Caco-2 (cell line): ENCODE measurements around the gene NELFCD. TPM values are rescaled to one million over a fixed set of nuclear protein-coding genes. Genes with fewer than 3 reads are reported as not detected.

Source experiments
- BruUV-seq: library from RNA; stranded (reverse); fragments of 400-500 nt; replicated peaks from 2 replicates; lab custom pipeline; 2021; lab: Mats Ljungman, UMichigan
- CTCF ChIA-PET: fragments of 300-600 bp; sonication (Branson Sonifier 250); formaldehyde crosslinking; loops from one replicate; lab custom pipeline; 2022; ENCODE audit warnings: antibody characterized with exemption; lab: Charles Lee
- POLR2A ChIA-PET: fragments of 300-600 bp; sonication (Branson Sonifier 250); formaldehyde crosslinking; loops from one replicate; lab custom pipeline; 2022; ENCODE audit warnings: antibody characterized with exemption; lab: Charles Lee
- DNase-seq, 2 experiments: peaks; one replicate each; pipeline versions ENCODE4 v3.0.0 to v3.0.0-alpha.2; 2020 to 2022
- H3K27me3 ChIP-seq: replicated peaks from 2 replicates; pipeline ENCODE4 v1.6.0; 2011; ENCODE audit warnings: low read length; ENCODE audit not compliant: control insufficient read depth, insufficient read depth
- H3K36me3 ChIP-seq: 2 replicates; pipeline ENCODE4 v1.5.1; 2011; ENCODE audit warnings: low read length; ENCODE audit not compliant: control insufficient read depth, insufficient read depth
- H3K4me1 ChIP-seq: fragments of 250-450 bp; sonication (Bioruptor Pico); 2 replicates; pipeline ENCODE4 v1.5.1; 2020; ENCODE audit warnings: mild to moderate bottlenecking
- H3K4me3 ChIP-seq: 2 replicates; pipeline ENCODE4 v1.5.1; 2011; ENCODE audit warnings: low read depth, mild to moderate bottlenecking, control low read depth, low read length
- H3K9me3 ChIP-seq: fragments of 250-450 bp; sonication (Bioruptor Pico); 2 replicates; pipeline ENCODE4 v1.5.1; 2020; ENCODE audit warnings: mild to moderate bottlenecking, moderate library complexity
- H3K27ac Mint-ChIP-seq: one replicate; pipeline ENCODE4 v1.8.0; 2022; ENCODE audit warnings: mixed read lengths; ENCODE audit not compliant: unreplicated experiment
- H3K27me3 Mint-ChIP-seq: one replicate; pipeline ENCODE4 v1.8.0; 2022; ENCODE audit warnings: mixed read lengths; ENCODE audit not compliant: insufficient read depth, unreplicated experiment
- H3K36me3 Mint-ChIP-seq: one replicate; pipeline ENCODE4 v1.8.0; 2022; ENCODE audit warnings: mild to moderate bottlenecking, mixed read lengths; ENCODE audit not compliant: insufficient read depth, unreplicated experiment
- H3K4me1 Mint-ChIP-seq: one replicate; pipeline ENCODE4 v1.8.0; 2022; ENCODE audit warnings: low read depth, mixed read lengths; ENCODE audit not compliant: unreplicated experiment
- H3K4me3 Mint-ChIP-seq: one replicate; pipeline ENCODE4 v1.8.0; 2022; ENCODE audit warnings: mild to moderate bottlenecking, moderate library complexity, mixed read lengths; ENCODE audit not compliant: unreplicated experiment
- H3K9me3 Mint-ChIP-seq: one replicate; pipeline ENCODE4 v1.8.0; 2022; ENCODE audit warnings: mixed read lengths; ENCODE audit not compliant: unreplicated experiment
- intact Hi-C: fragments of 100-400 bp; cut with micrococcal nuclease; formaldehyde crosslinking; loops from one replicate; pipeline ENCODE4 v1.10.0; 2022; ENCODE audit not compliant: unreplicated experiment
- total RNA-seq: library from RNA; stranded (reverse); gene quantifications from 2 replicates; pipeline ENCODE4 v1.2.3, GENCODE V29; 2022
- TF ChIP-seq, protein P1 (sequence below), 2 experiments: fragments of 200-600 bp in 1 of 2; IDR thresholded peaks; 1 replicate in 1 of 2; 2 replicates in 1 of 2; pipeline versions ENCODE4 v1.5.1 to v1.8.0; 2011 to 2022; ENCODE audit warnings: antibody characterized with exemption in 1 of 2, control low read depth in 1 of 2, inconsistent platforms in 1 of 2, low read depth in 1 of 2, low read length in 1 of 2, mild to moderate bottlenecking in 1 of 2, moderate library complexity in 1 of 2; ENCODE audit not compliant: insufficient read depth in 1 of 2, severe bottlenecking in 1 of 2, unreplicated experiment in 1 of 2

NELFCD gene
- total RNA-seq, 1 experiment from 2014 or later, result 230 TPM

DNA sequence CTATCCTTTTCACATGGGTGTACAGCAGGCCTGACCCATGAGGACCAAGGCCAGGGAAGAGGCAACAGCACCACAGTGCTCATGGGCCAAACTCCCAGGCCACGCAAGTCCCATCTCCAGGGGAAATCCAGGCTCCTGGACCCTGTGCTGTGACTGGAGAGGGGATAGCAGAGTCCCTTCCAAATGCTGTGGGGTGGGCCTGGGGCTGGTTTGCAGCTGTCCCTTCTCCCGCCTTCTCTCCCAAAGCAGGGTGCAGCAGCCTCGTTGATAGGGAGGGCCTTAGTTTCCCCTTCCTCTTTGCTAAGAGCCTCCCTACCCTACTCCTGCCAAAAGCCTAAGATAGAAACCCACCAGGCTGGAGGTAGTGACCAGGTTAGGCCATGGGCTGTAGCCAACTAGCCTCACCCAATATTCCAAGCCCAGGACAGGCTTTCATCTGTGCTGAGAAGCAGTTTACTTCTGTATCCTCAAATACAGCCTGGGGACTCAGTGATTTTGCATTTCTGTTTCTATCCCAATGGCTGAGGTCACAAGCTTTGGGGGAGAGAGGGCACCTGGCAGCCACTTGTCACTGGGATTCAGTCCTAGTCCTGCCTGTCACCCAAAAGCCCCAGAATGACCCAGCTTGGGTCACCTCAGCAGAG lies 24.6 kb downstream of the NELFCD start:
- H3K4me3 Mint-ChIP-seq, result peak overlapping the region; percentile 74
- intact Hi-C loops, result no loop called here
- peaks cover 8% of the 10 kb centered on the region for H3K4me1 Mint-ChIP-seq
- Histone ChIP-seq H3K36me3 (peaks cover 13% of the 10 kb centered on the region), H3K9me3 (no peaks in the 10 kb centered on the region), H3K4me3 (peak overlapping the region; percentile 86), H3K27me3 (no peaks in the 10 kb centered on the region), H3K4me1 (peaks cover 24% of the 10 kb centered on the region)
- peak in 1 of 2 experiments; percentile 37 for DNase-seq
- peaks cover 33% of the 10 kb centered on the region for H3K36me3 Mint-ChIP-seq
- TF ChIP-seq, protein P1, sequence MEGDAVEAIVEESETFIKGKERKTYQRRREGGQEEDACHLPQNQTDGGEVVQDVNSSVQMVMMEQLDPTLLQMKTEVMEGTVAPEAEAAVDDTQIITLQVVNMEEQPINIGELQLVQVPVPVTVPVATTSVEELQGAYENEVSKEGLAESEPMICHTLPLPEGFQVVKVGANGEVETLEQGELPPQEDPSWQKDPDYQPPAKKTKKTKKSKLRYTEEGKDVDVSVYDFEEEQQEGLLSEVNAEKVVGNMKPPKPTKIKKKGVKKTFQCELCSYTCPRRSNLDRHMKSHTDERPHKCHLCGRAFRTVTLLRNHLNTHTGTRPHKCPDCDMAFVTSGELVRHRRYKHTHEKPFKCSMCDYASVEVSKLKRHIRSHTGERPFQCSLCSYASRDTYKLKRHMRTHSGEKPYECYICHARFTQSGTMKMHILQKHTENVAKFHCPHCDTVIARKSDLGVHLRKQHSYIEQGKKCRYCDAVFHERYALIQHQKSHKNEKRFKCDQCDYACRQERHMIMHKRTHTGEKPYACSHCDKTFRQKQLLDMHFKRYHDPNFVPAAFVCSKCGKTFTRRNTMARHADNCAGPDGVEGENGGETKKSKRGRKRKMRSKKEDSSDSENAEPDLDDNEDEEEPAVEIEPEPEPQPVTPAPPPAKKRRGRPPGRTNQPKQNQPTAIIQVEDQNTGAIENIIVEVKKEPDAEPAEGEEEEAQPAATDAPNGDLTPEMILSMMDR (IDR thresholded peaks at IDR 0.05; ENCODE audit: insufficient read depth in 1 of 2, low read depth in 1 of 2, low read length in 1 of 2, severe bottlenecking in 1 of 2, unreplicated experiment in 1 of 2), result no peak
- ChIA-PET POLR2A (no interaction called here), CTCF (no interaction called here)
- no peaks in the 10 kb centered on the region for H3K9me3 Mint-ChIP-seq
- BruUV-seq, result TSS peak; percentile 29
- no peaks in the 10 kb centered on the region for H3K27me3 Mint-ChIP-seq
- peak overlapping the region; percentile 56 for H3K27ac Mint-ChIP-seq

DNA sequence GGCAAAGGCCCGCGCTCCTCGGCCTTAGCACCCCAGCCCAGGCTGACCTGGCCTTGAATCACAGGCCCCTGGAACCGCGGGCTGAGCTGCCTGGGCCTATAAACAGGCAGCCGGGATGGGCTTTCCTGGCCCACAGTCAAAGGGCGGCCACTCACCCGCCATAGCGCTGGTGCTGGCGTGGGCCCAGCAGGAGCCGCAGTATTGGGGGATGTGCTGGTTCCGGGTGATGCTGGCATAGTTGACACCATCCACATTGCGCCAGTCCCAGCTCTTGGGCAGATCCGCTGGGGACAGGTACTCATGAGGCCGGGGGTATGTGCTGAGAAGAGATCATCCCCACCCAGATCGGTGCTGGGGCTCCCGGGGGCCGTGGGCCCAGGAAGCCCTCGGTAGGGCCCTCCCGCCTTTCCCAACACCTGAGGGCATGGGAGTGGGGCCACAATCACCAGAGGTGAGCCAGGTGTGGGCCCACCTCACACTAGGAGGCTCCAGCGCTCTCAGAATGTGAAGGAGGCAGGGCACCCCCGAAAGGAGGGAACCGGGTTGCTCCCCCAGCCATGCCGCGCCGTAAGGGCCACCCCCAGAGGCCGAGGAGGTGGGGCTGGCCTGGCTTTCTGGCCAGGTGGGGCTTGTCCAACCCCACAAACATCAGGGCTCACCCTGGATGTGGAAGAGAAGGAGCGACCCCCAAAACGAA lies 25.3 kb downstream of the NELFCD start:
- POLR2A ChIA-PET, result no interaction called here

More for the DNA sequence above, 25.3 kb downstream of the NELFCD start:
- H3K9me3 Mint-ChIP-seq, result no peaks in the 10 kb centered on the region
- Histone ChIP-seq H3K36me3 (peaks cover 13% of the 10 kb centered on the region), H3K4me1 (peaks cover 24% of the 10 kb centered on the region), H3K9me3 (no peaks in the 10 kb centered on the region), H3K4me3 (peak overlapping the region; percentile 86), H3K27me3 (no peaks in the 10 kb centered on the region)
- peaks cover 27% of the 10 kb centered on the region for H3K36me3 Mint-ChIP-seq
- intact Hi-C loops, result no loop called here
- peak overlapping the region; percentile 74 for H3K4me3 Mint-ChIP-seq
- no peak for DNase-seq
- TF ChIP-seq, protein P1 (IDR thresholded peaks at IDR 0.05; ENCODE audit: insufficient read depth in 1 of 2, low read depth in 1 of 2, low read length in 1 of 2, severe bottlenecking in 1 of 2, unreplicated experiment in 1 of 2), result no peak
- BruUV-seq, result no TSS peak
- H3K27me3 Mint-ChIP-seq, result no peaks in the 10 kb centered on the region
- H3K4me1 Mint-ChIP-seq, result peaks cover 8% of the 10 kb centered on the region
- H3K27ac Mint-ChIP-seq, result peak overlapping the region; percentile 56
- CTCF ChIA-PET, result no interaction called here
